ENCODE results near the gene GFOD1.

GRCh38 chr6:13468839-13469238 lies 18.6 kb downstream of the GFOD1 start:
- TF ChIP-seq SMC3 (conservative IDR thresholded peaks at IDR 0.05; ENCODE audit: poor library complexity) (no peak), RAD21 (conservative IDR thresholded peaks at IDR 0.05) (no peak), MXI1 (conservative IDR thresholded peaks at IDR 0.05; ENCODE audit: poor library complexity, severe bottlenecking) (no peak), TAF1 (IDR thresholded peaks at IDR 0.05; ENCODE audit: low read depth) (no peak), POLR2AphosphoS5 (IDR thresholded peaks at IDR 0.05) (no peak)
- TF ChIP-seq, protein P1, sequence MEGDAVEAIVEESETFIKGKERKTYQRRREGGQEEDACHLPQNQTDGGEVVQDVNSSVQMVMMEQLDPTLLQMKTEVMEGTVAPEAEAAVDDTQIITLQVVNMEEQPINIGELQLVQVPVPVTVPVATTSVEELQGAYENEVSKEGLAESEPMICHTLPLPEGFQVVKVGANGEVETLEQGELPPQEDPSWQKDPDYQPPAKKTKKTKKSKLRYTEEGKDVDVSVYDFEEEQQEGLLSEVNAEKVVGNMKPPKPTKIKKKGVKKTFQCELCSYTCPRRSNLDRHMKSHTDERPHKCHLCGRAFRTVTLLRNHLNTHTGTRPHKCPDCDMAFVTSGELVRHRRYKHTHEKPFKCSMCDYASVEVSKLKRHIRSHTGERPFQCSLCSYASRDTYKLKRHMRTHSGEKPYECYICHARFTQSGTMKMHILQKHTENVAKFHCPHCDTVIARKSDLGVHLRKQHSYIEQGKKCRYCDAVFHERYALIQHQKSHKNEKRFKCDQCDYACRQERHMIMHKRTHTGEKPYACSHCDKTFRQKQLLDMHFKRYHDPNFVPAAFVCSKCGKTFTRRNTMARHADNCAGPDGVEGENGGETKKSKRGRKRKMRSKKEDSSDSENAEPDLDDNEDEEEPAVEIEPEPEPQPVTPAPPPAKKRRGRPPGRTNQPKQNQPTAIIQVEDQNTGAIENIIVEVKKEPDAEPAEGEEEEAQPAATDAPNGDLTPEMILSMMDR (IDR thresholded peaks at IDR 0.05; ENCODE audit: poor library complexity, severe bottlenecking): no peak
- TF ChIP-seq, protein P2, sequence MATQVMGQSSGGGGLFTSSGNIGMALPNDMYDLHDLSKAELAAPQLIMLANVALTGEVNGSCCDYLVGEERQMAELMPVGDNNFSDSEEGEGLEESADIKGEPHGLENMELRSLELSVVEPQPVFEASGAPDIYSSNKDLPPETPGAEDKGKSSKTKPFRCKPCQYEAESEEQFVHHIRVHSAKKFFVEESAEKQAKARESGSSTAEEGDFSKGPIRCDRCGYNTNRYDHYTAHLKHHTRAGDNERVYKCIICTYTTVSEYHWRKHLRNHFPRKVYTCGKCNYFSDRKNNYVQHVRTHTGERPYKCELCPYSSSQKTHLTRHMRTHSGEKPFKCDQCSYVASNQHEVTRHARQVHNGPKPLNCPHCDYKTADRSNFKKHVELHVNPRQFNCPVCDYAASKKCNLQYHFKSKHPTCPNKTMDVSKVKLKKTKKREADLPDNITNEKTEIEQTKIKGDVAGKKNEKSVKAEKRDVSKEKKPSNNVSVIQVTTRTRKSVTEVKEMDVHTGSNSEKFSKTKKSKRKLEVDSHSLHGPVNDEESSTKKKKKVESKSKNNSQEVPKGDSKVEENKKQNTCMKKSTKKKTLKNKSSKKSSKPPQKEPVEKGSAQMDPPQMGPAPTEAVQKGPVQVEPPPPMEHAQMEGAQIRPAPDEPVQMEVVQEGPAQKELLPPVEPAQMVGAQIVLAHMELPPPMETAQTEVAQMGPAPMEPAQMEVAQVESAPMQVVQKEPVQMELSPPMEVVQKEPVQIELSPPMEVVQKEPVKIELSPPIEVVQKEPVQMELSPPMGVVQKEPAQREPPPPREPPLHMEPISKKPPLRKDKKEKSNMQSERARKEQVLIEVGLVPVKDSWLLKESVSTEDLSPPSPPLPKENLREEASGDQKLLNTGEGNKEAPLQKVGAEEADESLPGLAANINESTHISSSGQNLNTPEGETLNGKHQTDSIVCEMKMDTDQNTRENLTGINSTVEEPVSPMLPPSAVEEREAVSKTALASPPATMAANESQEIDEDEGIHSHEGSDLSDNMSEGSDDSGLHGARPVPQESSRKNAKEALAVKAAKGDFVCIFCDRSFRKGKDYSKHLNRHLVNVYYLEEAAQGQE (IDR thresholded peaks at IDR 0.05; ENCODE audit: borderline replicate concordance): no peak
